Gastroesophageal sphincter (tissue), 3 donors: ENCODE data around the gene GP5.

Source experiments
- EP300 ChIP-seq: sonication (generic); formaldehyde crosslinking; IDR thresholded peaks from one replicate; pipeline ENCODE4 v1.6.1; 2017; ENCODE audit warnings: antibody characterized with exemption, mild to moderate bottlenecking
- POLR2AphosphoS5 ChIP-seq: sonication (generic); formaldehyde crosslinking; IDR thresholded peaks from one replicate; pipeline ENCODE4 v1.6.1; 2017; ENCODE audit warnings: antibody characterized with exemption
- TF ChIP-seq, protein P1 (sequence below), 4 experiments: fragments of 200-600 bp in 2 of 4; fragments of 450-650 bp in 2 of 4; sonication (generic) in 1 of 4; IDR thresholded peaks; one replicate each; pipeline ENCODE4 v1.5.1; 2017 to 2019; ENCODE audit warnings: antibody characterized with exemption in 4 of 4, mild to moderate bottlenecking in 2 of 4, moderate library complexity in 2 of 4

DNA sequence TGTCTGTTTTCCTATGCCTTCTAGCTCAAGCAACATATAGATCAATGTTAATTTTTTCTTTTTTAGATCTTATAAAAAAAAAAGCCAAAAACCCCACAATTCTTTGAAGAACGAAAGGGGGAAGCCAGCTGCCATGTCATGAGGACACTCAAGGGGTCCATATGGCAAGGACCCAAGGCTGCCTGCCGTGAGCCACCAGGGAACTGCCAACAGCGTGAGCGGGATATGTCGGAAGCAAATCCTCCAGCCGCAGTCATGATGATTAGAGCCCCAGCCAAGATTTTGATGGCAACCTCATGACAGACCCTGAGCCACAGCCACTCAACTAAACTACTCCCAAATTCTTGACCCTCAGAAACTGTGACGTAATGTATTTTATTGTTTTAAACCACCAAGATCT lies 6.5 kb downstream of the GP5 start:
- TF ChIP-seq, protein P1, sequence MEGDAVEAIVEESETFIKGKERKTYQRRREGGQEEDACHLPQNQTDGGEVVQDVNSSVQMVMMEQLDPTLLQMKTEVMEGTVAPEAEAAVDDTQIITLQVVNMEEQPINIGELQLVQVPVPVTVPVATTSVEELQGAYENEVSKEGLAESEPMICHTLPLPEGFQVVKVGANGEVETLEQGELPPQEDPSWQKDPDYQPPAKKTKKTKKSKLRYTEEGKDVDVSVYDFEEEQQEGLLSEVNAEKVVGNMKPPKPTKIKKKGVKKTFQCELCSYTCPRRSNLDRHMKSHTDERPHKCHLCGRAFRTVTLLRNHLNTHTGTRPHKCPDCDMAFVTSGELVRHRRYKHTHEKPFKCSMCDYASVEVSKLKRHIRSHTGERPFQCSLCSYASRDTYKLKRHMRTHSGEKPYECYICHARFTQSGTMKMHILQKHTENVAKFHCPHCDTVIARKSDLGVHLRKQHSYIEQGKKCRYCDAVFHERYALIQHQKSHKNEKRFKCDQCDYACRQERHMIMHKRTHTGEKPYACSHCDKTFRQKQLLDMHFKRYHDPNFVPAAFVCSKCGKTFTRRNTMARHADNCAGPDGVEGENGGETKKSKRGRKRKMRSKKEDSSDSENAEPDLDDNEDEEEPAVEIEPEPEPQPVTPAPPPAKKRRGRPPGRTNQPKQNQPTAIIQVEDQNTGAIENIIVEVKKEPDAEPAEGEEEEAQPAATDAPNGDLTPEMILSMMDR (IDR thresholded peaks at IDR 0.05), result no peak
- TF ChIP-seq POLR2AphosphoS5 (no peak), EP300 (no peak)
